GM19035 (cell line): Measurements from ENCODE around the gene SOD3.

Experiments used
- ATAC-seq: cut with Tn5 transposase; IDR thresholded peaks from one replicate; pipeline ENCODE4 v1.9.1; 2021; ENCODE audit not compliant: unreplicated experiment

The SOD3 gene

DNA sequence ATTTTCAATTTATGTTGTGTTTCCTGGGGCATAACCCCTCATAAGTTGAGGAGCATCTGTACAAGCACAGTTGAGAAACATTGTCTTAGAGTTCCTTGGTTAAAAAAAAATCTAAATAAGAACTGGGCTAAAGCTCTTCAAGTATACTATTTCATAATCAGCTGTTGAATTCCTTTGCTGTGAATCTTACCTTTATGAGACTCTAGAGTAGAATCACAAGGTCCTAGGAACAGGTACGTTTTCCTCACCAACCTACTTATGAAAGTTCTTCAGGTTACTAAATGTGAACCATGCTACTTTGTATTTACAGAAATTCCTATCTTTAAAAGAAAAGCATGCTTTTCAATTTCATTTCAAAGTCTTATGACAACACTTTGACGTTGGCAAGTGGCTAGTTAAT, 20.9 kb upstream of the SOD3 start:
- ATAC-seq: no peak

DNA sequence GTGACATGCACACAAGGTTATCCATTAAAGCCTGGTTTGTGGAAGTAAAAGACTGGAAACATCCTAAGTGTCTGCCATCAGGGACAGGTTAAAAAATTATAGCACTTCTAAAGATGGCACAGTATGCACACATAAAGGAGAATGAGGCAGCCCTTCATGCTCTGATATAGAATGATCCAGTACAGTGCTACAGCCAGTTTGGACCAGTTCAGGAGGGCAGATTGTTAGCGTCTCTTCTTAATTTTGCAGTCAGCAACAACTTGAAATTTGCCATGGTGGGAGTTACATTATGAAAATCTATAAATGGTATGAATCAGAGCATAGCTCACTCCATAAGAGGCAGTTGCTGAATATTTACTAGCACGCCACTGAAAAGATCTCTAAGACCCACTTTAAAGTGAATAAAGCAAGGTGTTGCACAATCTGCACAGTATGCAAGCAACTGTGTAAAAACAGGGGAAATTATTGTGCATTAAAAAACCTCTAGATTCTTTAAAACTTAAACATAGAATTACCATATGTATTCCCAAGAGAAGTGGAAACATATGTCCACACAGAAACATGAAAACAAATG, 20.3 kb upstream of the SOD3 start:
- no peak for ATAC-seq

DNA sequence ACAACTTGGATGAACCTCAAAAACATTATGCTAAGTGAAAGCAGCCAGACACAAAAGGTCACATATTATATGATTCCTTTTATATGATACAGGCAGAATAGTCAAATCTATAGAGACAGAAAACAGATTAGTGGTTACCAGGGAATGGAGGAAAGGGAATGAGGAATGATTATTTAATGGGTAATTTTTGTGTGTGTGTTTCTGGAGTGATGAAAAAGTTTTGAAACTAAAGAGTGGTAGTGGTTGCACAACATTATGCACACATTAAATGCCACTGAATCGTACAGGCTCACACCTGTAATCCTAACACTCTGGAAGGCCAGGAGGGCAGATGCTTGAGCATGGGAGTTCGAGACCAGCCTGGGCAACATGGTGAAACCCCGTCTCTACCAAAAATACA, 19.6 kb upstream of the SOD3 start:
- no peak for ATAC-seq

DNA sequence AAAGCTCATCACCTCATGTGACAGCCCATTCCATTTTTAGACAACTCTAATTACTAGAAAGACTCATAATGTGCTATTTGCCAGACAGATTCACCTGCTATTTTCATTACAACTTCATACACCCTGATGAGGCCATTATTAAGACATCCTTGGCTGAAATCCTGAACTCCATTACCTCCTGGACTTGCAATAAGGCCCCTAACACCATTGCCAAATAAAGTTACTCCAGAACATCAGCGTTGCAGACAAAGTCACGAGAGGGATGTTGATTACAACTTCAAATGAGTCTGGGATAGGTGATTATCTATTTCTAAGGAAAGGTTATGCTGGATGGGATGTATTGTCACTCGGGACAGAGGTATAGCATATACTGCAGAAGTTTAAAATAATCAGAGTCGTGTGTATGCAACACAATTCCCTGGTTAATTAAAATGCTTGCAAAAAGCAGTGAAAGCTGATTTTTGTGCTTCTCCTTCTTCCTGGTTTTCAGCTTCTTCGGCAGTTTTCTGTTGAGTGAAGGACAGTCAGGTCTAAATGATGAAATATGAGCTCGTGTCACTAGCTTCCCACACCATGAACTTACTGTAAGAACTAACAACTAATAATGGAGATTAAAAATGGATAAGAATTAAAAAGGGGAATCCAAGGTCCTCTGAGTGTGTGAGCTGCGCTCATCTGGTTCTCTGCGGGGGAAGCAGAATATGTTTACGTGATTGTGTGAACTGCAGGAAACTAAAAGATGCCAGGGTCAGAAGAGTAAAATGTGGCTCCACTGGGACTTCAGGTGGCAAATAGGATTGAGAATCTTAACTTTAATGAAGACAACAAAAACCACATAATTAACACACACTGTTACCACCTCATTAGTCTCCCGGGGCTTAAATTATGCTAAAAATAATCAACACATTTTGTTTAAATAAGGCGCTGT, 17.6 kb upstream of the SOD3 start:
- no peak for ATAC-seq

DNA sequence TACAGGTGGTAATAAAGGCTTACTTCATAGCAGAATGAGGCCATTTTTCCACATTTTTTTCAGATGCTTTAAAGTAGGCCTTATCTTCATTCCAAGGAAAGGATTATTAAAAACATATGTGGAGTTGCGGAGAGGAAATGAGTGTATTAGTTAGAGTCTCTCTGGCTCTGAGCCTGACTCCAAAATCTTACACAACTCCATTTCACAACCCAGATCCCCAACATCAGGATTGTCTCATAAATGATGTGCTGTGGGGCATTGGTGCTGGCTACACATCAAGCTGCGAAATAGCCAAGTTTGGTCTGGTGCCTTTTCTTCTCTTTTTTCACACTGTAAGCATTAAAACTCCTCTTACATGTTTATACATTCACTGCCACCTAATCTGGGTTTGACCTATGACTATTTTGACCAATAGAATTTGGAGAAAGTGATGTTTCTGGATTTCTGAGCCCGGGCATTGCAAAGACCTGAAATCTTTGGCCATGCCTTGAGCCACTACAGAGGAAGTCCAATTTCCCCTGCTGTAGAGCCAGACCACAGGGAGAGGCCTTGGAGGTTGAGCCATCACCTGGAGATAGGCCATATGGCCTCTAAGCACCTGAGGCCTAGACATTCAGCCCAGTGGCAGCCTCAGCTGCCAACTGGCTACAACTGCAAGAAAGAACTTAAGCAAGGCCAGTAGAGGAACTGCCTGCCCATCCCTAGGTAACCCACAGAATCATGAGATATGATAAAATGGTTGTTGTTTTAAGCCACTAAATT, 16.7 kb upstream of the SOD3 start:
- ATAC-seq: no peak

DNA sequence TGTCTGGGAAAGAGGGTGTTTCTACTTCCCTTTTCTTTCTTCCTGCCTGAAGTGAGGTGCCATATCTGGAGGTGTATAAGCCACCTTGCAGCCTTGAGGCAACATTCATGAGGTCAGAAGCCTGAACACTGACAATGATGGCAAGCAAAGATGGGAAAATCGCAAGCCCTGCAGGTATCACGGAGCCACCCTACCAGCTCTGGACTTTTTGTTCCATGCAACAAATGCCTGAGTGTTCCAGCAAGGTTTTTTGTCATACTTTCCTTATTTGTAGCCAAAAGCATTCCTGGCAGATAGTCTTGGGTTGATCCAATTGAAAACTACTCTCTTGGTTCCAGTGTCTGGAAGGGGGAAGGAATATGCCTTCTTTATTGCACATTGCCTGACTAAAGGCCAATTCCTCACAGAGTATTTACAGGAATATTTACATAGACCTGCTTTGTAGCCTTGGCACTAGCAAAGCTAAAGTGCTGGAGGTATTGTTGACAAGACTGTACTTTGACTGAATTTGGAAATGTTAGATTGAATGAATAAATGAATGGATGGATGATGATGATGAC, 14.4 kb upstream of the SOD3 start:
- ATAC-seq: no peak

DNA sequence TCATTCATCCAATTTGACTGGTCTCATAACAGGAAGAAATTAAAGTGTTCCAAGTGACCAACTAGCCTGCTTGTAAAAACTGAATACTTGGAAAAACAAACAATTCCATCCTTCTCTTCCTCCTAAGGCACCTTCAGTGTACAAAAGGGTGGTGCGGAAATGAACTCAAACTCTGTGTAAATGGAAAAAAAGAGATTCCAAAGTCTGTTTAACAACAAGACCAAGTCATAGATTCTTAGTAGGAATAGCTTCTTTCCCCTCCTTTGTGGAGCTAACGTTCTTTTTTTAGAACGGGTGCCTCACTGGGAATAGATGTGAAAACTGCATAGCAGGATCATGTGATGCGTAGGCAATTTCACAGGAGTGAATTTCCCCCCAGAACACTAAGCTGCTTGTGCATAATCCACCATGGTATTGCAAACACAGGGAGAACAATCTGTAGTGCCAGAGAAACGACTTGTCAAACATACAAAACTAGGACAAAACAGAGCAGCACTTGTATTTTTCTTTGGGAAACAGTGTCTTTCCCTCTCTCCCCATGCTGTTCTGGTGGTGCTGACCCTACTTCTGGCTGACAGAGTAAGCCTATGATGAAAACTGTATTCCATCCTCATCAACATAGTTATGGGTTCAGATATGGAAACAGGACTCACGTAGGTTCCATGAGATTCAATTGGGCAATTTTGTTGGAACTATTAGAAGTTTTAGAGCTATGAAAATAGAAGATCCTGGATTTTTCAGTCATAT, 13.2 kb upstream of the SOD3 start:
- ATAC-seq: no peak

DNA sequence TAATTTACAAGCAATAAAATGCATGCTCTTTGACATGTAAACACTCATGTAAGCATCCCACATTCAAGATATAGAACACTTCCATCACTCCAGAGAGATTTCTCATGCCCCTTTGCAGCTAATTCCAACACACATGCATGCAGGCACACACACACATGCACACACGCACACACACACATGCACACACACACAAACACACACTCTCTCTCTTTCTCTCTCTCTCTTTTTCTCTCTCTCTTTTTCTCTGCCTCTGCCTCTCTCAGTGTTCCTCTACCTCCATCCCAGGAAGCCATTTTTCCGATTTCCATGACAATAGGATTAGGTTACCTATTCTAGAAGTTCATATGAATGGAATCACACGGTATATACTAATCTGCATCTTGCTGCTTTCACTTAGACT, 11.9 kb upstream of the SOD3 start:
- no peak for ATAC-seq

DNA sequence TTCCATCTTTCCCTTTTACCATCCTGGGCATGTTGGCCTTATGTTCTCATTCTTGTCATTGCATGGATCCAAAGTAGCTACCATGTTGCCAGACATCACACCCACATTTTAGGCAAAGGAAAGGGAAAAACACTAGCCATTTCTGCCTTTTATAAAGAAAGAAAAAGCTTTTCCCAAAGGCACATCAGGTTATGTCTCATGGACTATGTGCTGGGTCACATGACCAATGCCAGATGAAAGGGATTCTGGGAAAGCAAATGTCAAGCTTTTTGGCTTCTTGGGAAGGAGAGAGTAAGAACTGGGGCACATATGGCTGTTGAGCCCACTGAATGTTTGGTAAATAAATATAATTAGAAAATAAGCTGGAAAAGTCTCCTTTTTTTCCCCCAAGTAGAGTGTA, 4.3 kb upstream of the SOD3 start:
- ATAC-seq: no peak

DNA sequence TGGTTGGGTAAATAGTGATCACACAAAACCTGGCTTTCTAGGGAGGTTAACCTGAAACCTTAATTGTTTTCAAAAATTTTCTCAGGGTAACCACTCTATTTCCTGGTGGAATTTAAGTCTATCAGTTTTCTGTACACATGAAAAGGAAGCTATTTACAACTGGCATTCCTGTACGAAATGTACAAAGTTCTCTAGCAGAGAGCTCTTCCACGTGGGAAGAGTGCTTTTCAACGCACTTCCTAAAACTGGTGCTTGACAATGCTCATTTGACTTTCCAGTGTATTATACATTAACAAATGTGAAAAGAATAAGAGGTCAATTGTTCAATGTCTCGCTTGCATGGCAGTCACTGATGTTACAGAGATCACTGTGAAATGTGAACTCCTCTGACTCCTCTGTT, 2.8 kb upstream of the SOD3 start:
- ATAC-seq: no peak

DNA sequence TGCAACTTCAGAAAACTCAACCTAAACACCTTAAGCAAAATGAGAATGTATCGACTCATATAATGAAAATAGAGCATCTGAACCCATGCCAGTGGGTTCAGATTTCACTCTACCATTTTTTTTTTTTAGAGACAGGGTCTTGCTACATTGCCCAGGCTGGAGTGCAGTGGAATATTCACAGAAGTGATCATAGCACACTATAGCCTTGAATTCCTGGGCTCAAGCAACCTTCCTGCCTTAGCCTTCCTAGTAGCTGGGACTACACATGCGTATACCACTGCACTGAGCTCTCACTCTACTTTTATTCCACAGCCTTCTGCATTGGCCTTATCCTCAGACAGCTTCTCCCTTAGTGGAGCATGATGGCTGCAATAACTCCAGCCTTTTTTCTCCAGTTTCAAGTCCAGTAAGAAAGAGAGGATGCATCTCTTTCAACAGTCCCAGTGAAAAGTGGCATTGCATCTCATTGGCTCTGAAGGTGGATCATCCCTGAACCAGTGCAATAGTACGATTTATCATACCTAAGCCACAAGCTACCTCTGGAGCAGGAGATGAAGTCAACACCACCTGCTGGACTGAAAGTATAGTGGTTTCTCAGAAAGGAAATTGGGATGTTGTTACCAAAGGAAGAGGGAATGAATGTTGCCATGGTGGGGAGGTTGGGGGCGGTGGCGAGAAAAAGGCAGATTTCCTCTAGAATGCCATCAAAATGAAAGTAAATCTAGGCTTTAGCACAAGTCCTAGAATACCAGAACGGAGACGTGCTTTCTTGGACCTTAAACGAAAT, 2.0 kb upstream of the SOD3 start:
- no peak for ATAC-seq

DNA sequence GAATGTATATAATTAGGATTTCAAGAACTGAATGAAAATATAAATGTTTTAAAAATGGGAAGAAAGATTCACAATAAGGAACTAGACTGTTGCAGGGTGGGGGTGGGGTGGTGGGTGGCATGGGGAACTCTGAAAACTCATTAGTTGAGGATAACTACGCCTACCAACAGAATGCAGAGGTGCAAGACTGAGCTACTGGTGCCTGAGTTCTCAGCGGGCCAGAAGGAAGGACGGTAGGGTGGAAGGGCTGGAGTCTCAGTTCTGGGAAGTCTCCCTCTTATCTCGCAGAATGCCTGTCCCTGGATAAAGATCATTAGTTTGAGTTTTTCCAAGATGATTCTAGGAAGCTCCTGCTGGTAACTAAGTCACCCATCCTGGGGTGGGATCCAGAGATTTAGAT, 1.3 kb upstream of the SOD3 start:
- ATAC-seq: no peak

DNA sequence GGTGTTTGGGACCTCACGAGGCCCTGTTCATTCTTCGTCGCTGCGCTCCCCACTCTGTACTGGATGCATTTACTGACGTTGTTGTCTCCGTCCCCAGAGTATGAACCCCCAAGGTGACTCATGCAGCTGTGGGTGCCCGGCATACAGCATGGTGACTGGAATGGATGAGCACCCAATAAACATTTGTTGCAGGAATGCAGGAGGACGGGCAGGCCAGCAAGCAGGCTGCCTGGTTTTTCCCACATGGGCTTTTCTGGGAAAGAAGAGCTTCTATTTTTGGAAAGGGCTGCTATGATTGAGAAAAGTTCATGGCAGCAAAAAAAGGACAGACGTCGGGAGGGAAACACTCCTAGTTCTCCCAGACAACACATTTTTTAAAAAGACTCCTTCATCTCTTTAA, 893 bp upstream of the SOD3 start:
- ATAC-seq: no peak

DNA sequence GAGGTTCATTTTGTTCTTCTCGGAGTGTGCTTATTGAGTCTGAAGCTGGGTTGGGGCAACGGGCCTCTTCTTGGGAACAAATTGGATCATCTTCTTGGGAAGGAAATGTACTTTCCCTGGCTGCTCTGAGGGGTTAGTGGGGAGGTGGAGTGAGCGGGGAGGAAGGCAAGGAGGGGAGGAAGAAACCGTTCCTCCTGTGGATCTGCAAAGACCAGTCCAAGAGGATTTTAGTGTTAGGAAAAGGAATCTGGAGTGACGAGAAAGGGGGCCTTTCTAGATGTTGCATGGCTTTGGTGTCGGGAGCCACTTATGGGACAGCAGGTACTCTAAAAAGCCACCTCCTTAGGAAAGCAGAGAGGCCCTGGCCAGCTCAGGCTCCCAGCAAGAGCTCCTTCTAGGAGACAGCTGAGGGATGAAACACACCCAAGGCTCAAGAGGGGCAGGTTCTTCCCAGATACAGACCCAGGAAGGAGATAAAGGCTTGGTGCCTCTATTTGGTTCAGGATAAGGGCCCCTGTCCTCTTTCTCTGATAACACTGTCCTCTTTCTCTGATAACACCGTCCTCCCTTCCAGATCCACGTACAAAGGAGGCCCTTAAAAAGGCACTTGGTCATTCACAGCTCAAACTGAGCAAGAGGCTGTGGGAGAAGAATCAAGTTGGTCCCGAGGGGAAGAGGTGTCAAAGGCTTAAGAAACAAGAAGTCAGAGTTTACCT, 451 bp downstream of the SOD3 start:
- ATAC-seq: no peak

DNA sequence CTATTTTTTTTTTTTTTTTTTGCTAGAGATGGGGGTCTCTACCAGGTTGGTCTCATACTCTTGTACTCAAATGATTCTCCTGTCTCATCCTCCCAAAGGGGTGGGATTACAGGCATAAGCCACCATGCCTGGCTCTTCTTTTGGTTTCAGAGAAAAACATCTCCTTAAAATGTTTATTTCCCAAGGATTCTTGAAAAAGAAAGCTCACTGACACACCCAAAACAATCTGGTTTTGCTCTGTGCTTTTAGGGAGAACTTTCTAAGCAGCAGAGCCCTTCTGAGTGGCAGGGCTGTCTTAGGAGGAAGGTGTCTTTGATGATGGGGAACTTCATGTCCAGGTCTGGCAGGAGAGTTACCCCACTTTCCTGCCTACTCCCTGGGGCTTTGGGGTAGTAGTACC, 1.2 kb downstream of the SOD3 start:
- ATAC-seq: no peak

DNA sequence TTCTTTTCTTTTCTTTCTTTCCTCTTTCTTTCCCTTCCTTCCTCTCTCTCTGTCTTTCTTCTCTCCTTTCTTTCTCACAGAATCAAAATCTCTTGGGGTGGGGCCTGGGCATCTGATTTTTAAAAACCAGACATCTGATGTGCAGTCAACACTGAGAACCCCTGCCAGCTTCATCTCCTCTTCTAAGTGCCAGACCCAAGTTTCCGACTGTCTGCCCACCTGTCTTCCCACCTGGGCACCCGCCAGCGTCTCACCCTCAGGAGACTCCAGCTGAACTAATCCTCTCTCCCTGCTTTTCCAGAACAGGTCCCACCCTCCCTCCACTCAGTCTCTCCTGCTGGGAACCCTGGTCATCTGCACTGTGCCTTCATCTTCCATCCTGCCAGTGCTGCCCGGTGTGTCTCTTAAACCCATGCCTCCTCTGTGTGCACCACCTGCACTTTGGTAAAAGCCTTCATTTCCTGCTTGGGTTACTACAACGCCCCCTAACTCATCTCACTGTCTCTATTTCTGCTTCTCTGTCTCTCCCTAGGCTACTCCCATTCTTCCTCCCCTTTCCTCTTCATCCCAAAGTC, 2.8 kb downstream of the SOD3 start:
- ATAC-seq: no peak

DNA sequence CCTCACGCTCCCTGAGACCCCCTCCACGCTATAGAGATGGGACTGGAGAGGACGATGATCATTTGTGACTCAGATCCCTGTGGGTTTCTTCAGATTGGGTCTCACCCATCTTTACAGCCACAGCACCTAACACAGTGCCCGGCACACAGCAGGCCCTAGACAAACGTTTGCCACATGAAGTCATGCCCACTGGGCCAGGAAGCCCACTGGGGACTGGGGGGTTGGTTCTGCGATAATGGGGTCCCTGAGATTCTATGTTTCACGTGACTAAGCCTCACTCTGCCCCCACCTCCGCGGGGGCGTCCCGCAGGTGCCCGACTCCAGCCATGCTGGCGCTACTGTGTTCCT, 3.8 kb downstream of the SOD3 start:
- no peak for ATAC-seq

DNA sequence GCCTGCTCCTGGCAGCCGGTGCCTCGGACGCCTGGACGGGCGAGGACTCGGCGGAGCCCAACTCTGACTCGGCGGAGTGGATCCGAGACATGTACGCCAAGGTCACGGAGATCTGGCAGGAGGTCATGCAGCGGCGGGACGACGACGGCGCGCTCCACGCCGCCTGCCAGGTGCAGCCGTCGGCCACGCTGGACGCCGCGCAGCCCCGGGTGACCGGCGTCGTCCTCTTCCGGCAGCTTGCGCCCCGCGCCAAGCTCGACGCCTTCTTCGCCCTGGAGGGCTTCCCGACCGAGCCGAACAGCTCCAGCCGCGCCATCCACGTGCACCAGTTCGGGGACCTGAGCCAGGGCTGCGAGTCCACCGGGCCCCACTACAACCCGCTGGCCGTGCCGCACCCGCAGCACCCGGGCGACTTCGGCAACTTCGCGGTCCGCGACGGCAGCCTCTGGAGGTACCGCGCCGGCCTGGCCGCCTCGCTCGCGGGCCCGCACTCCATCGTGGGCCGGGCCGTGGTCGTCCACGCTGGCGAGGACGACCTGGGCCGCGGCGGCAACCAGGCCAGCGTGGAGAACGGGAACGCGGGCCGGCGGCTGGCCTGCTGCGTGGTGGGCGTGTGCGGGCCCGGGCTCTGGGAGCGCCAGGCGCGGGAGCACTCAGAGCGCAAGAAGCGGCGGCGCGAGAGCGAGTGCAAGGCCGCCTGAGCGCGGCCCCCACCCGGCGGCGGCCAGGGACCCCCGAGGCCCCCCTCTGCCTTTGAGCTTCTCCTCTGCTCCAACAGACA, 4.4 kb downstream of the SOD3 start:
- ATAC-seq: no peak
